ENCODE data around the gene SRSF5. TPM values are rescaled to one million over a fixed set of nuclear protein-coding genes. Genes with fewer than 3 reads are reported as not detected.

The SRSF5 gene
- total and polyA plus RNA-seq, 2 of the 8 experiments (the other 6 are each of a cell fraction or from before 2014, with no cell fraction given), result 101 to 238 TPM

DNA sequence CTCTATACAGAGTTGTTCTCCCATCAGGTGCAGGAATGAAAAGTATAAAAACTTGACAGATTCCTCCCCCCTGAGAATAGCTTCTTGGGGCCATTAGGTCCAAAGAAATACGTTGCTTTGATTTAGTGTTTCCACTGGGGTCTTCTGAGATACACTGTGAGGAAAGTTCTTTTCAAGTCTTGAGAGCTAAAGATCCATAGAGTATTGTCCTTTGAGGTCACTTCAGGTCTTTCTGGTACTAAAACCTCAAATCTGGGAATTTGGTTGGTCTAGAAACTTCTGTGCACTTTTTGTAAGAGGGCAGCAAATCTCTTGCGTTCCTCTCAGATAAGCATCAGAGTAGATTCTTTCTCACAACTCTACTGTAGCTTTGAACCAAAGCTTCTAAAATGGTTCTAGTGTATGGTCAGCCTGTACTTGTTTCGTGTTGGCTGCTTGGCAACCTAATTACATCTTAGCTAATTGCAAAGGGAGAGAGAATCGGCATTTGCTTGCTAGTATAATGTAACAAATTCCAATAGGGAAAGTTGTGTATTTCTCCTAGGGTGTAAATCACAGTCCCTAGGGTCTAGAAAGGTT, 10.0 kb downstream of the SRSF5 start (continued):
- no peak for TF ChIP-seq EZH2 (IDR thresholded peaks at IDR 0.05; ENCODE audit: low read depth, low read length, severe bottlenecking)
- no peak for TF ChIP-seq POU5F1 (IDR thresholded peaks at IDR 0.05; ENCODE audit: low read depth, low read length)

All from H1 (cell line).